HG02981 (cell line): ENCODE measurements around the gene ADAP1.
"Not testable (repeated sequence)": the region's sequence is repeated elsewhere in the genome, so short reads cannot be mapped to it uniquely, and the experiment has no call there.

Experiments
- ATAC-seq: cut with Tn5 transposase; IDR thresholded peaks from one replicate; pipeline ENCODE4 v1.9.1; 2021; ENCODE audit warnings: mild to moderate bottlenecking, moderate library complexity; ENCODE audit not compliant: unreplicated experiment

ADAP1 gene

DNA sequence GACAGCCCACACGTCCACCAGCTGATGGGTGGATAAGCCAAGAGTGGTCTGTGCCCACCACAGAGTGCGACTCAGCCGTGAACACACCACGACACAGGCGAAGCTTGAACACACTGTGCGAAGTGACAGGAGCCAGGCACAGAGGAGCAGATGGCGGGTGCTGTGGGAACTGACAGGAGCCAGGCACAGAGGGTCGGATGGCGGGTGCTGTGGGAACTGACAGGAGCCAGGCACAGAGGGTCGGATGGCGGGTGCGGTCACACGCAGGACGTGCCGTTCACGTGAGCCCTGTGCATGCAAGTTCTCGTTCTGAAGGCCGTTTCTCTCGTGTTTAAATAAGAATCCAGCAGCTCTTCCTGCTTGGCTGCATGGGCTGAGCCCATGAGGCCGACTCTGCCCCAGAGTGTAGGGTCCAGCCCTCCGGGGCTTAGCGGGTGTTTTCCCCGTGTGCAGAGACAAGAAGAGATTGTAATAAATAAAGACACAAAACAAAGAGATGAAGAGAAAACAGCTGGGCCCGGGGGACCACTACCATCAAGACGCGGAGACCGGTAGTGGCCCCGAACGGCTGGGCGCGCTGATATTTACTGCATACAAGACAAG is 5.9 kb upstream of the ADAP1 start:
- ATAC-seq, result no peak

DNA sequence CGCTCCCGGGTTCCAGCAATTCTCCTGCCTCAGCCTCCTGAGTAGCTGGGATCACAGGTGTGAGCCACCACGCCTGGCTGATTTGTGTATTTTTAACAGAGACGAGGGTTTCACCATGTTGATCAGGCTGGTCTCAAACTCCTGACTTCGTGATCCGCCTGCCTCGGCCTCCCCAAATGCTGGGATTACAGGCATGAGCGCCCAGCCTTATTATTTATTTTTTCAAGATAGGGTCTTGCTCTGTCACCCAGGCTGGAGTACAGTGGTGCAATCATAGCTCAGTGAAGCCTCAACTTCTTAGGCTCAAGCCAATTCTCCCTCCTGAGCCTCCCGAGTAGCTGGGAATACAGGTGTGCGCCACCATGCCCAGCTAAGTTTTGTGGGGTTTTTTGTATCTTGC is 5.3 kb upstream of the ADAP1 start:
- ATAC-seq, result not testable (repeated sequence)

DNA sequence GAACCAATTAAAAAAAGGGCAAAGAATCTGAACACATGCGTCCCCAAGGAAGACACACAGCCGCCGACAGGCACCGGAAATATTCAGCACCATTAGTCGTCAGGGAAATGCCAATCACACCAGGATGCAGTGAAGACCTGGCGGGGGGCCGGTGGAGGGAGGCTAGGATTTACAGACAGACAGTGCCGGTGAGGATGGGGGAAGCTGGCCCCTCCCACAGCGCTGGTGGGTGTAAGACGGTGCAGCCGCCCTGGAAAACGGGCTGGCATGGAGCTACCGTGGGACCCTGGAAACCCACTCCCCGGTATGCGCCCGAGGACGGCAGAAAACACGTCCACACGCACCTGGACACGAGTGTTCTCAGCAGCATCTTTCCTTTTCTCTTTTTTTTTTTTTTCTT is 4.8 kb upstream of the ADAP1 start:
- no peak for ATAC-seq

DNA sequence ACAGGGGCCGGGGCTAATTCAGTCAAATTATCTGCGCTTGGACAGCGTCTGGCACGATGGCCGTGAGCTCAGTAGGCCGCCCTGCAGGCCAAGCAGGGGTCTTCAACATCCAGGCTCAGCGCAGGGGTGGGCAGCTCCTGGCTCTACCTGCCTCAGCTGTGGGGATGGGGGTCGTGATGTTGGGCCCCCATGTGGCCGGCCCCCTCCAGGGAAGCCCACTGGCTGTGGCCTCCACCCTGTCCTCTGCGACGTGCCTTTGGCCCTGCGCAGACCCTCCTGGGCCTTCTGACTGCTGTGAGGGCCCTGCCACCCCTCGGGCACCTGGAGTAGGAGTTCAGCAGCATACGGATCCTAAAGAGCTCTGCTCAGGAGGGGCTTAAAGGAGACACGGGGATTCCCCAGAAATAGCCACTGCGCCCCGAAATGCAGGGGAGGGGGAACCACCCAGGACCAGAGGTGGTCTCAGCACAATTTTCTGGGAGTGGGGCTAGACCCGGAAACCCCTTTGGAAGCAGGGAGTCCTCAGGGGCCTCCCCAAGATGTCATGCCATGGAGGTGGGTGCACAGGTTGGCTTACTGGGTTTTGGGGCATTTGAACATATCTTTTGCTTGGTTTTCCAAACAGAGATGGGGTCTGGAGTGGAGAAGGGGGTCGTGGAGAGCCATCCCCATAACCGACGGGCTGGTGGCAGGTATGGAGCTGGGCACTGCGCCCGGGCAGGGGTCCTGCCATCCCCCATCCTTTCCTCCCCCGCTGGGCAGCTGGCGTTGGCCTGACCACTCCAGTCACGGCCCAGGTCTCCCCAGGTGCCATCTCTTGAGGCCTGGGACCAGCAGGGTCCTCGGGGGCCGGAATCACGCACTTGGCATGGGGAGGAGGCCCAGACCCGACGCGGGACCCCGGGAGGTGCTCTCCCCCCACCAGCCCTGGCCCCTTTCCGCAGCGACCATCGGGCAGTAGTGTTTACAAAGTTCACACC is 4.0 kb upstream of the ADAP1 start:
- ATAC-seq, result no peak

DNA sequence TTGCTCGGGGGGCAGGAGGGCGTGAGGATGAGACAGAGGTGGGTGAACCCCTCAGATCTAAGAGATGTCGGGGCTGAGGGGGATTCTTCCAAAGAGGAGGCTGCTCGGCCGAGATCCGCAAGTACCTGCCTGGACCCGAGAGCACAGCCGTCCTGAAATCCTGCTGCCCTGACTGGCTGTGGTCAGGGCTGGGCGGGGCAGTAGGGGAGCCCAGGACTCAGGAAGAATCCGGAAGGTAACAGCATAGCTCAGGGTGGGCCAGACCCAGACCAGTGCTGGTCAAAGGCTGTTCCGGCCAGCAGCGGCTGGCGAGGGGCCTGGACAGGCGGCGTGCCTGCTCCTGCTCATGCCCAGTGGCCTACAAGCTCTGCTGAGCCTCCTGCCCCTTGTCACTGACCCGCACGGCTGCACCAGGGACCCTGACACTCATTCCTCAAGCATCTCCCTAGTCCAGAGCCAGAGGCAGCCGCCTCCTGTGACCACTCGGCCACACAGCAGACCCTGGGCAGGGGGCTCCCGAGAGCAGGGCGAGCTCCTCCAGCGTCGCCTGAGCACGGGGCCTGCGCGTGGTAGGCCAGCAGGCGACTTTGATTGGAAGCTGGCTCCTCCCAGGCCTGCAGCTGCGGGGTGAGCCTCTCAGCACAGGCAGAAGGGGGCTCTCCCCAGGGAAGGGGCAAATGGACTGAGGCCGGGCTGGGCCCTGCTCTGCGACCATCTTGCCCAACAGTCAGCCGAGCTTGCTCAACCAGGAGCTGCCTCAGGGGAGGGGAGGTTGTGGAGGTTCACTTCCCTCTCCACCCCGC is 3.1 kb upstream of the ADAP1 start:
- no peak for ATAC-seq

DNA sequence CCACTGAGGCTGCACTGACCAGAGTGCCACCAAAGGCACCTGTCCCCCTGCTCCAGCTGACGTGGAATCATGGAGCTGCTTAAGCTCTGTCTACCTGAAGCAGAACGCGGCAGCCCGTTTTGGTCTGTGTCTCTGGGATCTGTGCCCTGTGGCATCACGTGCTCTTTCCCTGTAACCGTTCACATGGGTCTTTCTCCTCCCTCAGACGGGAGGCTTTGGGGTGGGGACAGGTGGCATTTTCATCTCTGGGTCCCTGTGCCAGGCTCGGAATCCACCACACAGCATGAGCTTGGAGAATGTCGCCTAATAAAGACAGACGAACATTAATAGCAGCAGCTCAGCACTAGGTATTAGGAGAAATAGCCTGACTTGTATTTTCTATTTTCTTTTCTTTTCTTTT is 1.6 kb upstream of the ADAP1 start:
- no peak for ATAC-seq

GRCh38 chr7:953547-954327 is 743 bp downstream of the ADAP1 start:
- ATAC-seq, result peak; percentile 3

DNA sequence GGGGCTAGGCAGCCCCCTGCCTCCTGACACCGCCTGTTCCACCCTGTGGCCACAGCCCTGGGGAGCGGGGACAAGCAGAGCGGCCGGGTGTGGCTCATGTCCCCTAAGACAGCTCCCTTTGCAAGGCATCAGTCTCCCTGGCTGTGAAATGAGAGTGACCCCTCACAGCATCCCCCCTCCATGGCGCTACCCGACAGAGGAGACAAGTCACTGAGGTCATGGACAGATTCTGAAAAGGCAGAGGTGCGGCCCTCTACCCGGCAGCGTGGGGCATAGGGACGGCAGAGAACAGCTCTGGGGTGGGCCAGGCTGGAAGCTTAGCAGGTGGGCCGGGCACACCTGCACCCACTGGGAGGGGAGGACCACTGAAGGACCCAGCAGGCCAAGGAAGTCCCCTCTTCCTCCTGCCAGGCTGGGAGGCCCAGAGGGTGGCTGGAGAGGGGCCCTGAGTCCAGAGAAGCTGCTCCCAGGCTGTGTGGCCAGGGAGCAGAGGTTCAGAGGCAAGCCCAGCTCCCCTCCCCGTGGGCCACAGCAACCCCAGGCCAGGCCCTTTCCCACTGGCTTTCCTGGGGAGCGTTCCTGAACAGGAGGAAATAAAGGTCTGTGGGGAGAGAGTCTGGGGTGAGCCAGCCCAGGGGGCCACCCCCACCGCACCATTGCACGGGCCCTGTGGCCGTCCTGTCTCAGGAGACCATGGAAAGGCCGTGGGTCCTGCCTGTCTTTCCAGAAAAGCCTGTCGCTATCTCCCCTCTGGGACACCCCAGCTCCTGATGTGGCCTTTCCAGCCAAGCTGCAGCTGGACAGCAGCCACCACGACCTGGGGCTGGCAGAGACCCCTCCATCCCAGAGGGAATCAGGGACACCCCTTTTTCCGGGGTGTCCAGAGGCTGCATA is 1.7 kb downstream of the ADAP1 start:
- ATAC-seq, result no peak

DNA sequence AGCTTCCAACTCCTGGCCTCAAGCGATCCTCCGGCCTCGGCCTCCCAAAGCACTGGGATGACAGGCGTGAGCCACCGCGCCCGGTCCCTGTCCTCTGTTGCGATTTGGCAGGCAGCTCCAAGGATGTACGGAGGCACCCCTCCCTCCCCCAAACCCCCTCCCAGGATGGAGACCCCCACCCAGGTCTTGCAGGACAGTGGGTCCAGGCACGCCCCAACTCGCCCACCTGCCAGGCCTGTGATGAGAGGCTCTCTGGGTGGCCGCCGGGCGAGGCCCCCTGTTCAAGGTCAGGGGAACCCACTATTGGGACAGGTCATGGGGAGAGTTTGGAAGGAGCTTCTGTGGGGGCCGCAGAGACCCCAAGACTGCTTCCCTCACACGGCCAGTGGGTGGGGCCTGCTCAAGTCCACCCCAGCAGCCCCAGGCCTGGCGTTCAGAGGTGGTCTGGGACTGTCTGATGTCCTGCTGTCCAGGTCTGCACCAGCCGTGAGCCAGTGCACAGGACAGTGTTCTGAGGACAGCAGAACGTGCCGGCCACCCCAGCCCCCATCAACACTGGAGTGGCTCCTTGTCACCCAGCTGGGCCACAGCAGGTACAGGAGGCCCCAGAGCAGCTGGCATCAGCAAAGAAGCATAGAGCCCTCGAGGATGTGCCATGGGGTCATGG is 2.5 kb downstream of the ADAP1 start:
- ATAC-seq, result no peak

GRCh38 chr7:949021-949934 is 5.2 kb downstream of the ADAP1 start:
- no peak for ATAC-seq

- ATAC-seq, result no peak
Observed at GRCh38 chr7:947391-948210, 6.9 kb downstream of the ADAP1 start.

DNA sequence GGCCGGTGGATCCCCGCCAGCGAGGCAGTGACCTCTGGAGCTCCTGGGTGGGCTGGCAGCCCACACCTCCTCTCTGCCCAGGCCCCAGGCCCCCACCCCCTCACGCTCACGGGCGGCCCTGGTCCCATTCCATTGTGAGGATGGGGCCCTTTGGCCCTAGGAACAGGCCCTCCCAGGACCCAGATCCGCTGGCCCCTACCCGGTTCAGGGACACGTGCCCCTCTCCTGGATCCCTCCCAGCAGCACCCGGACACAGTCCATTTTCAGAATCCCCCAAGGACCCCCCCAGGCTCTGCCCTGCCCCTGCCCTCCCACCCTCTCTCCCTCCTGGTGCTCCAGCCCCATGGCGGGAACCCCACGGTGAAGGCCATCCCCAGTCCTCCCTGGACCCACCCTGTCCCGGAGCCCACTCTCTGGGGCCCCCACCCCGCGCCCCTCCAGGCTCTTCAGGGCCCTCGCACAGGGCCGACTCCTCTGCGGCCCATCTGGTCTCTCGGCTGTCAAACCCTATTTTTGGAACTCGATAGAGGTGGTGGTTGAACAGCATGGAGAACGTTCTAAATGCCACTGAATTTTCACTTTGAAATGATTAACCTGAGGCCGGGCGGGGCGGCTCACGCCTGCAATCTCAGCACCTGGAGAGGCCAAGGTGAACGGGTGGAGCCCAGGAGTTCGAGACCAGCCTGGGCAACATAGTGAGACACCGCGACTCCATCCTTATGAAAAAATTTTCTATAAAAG is 8.1 kb downstream of the ADAP1 start:
- ATAC-seq, result no peak

GRCh38 chr7:945556-946255 is 8.8 kb downstream of the ADAP1 start:
- ATAC-seq, result no peak

- ATAC-seq, result no peak
Observed at GRCh38 chr7:945147-945555, 9.3 kb downstream of the ADAP1 start.

DNA sequence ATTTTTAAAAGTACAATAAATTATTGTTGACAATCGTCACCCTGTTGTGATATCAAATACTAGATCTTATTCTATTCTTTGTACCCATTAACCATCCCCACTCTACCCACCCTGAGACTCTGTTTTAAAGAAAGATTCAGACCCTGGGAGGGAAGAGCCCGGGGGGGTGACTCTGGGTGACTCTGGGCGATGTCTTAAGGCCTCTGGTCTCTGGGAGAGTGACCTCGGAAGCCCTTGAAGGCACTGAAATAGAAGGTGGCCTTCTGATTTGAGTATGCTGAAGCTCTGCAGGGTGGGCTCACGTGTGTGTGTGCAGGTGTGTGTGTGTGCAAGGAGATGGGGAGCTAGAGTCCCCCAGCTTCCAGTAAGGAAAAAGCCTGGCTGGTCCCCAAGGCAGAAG is 9.7 kb downstream of the ADAP1 start:
- no peak for ATAC-seq

DNA sequence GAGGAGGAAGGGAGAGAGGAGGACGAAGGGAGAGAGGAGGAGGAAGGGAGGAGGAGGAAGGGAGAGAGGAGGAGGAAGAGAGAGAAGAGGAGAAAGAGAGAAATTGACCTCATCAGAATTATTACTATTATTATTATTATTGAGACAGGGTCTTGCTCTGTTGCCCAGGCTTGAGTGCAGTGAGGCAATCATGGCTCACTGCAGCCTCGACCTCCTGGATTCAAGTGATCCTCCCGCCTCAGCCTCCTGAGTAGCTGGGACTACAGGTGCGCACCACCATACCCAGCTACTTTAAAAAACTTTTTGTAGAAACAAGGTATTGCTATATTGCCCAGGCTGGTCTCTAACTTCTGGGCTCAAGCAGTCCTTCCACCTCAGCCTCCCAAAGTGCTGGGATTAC is 10.7 kb downstream of the ADAP1 start:
- not testable (repeated sequence) for ATAC-seq
